TTC549 (cell line): ENCODE results near the gene KIR3DL3.
"Not testable (repeated sequence)": the region's sequence is repeated elsewhere in the genome, so short reads cannot be mapped to it uniquely, and the experiment has no call there.

Experiments used
- FAIRE-seq: peaks from 2 replicates; lab custom pipeline; 2012; peaks lifted over from hg19 to GRCh38; lab: Jason Lieb, UNC

Gene KIR3DL3

GRCh38 chr19:54738306-54738705 is 14.1 kb downstream of the KIR3DL3 start, which contains the start of gene KIR2DL3:
KIR2DL3 (plus strand) TSS chr19:54738513; CDS start chr19:54738546, 33 bp downstream.
- not testable (repeated sequence) for FAIRE-seq

- FAIRE-seq = no peak
Observed at GRCh38 chr19:54738715-54739114, 14.5 kb downstream of the KIR3DL3 start.

DNA sequence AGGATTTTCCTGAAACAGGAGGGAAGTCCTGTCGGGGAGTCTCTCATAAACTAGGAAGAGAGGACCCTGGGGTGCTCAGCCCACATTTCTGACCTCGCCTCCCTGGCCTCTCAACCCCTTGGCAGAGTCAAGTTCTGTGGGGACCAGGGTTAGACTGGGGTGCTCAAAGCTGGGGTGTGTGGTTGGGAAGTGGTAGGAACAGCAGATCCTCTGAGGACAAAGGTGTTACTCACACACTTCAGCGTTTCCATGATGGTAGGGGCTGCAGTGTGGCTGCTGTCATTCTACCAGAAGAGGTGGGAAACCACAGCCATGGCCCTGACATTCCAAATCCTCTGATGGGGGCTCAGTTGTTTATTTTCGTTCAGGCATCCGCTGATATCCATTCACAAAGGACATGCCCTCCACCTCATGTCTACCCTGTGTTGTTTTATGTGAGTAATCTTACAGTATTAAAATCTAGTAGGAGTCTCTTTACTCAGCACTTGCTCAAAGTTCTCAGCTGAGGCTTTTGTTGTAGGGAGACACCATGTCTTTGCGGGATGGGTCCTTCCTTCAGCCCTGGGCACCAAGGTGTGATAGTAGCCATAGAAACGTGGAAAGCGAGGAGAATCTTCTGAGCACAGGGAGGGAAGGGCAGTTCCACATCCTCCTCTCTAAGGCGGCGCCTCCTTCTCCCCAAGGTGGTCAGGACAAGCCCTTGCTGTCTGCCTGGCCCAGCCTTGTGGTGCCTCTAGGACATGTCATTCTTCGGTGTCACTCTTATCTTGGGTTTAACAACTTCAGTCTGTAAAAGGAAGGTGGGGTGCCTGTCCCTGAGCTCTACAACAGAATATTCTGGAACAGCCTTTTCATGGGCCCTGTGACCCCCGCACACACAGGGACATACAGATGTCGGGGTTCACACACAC is 15.6 kb downstream of the KIR3DL3 start:
- FAIRE-seq = no peak

- FAIRE-seq = not testable (repeated sequence)
Observed at GRCh38 chr19:54741950-54742349, 17.7 kb downstream of the KIR3DL3 start.

GRCh38 chr19:54744080-54744479 is 19.8 kb downstream of the KIR3DL3 start:
- FAIRE-seq = not testable (repeated sequence)

DNA sequence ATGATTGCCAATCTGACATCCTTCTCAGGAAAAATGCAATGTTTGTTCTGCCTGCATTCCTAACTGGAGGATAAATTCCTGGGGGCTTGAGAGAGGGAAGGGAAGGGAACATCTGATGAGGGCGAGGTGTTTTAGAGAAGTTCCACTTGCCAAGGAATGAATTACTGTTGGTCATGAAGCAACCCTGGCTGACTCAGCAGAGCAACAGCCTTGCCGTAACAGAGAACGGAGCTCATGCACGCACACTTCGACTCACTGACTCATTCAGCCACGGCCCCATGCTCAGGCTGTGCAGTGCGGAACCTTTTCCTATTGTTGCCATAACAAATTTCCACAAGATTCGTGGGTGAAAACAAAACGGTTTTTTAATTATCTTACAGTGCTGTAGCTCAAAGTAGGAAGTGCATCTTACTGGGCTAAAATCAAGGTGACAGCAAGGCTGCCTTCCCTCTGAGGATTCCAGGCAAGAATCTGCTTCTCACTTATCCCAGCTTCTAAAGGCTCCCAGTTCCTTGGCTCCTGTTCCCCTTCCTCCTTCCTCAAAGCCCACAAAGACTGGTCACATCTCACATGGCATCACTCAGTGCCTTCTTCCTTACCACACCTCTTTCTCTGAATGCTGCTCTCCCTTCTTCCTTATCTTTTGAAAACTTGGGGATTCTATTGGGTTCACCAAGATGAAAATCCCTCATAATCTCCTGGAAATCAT is 23.5 kb downstream of the KIR3DL3 start:
- not testable (repeated sequence) for FAIRE-seq

GRCh38 chr19:54750276-54750675 is 26.0 kb downstream of the KIR3DL3 start:
- not testable (repeated sequence) for FAIRE-seq

- not testable (repeated sequence) for FAIRE-seq
Observed at GRCh38 chr19:54756204-54757110, 32.2 kb downstream of the KIR3DL3 start.

DNA sequence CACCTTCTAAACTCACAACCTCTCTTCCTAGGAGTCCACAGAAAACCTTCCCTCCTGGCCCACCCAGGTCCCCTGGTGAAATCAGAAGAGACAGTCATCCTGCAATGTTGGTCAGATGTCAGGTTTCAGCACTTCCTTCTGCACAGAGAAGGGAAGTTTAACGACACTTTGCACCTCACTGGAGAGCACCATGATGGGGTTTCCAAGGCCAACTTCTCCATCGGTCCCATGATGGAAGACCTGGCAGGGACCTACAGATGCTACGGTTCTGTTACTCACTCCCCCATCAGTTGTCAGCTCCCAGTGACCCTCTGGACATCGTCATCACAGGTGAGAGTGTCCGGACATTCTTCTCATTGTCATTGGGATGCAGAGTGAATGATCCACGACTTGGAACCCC is 34.3 kb downstream of the KIR3DL3 start:
- not testable (repeated sequence) for FAIRE-seq

GRCh38 chr19:54764219-54764618 is 40.0 kb downstream of the KIR3DL3 start:
- not testable (repeated sequence) for FAIRE-seq

DNA sequence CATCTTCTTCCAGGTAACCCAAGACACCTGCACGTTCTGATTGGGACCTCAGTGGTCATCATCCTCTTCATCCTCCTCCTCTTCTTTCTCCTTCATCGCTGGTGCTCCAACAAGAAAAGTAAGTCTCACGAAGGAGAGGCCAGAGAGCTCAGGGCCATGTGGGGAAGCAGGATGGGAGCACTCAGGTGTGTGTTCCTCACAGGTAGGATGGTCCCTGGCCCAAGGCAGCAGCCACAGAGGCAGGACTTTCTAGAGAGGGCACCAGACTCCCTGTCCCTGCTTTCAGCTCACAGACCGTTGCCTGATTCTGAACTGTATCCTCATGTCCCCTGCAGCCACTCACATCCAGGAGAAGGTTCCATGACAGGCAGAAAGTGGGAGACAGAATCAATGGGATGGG is 42.2 kb downstream of the KIR3DL3 start:
- FAIRE-seq = not testable (repeated sequence)

DNA sequence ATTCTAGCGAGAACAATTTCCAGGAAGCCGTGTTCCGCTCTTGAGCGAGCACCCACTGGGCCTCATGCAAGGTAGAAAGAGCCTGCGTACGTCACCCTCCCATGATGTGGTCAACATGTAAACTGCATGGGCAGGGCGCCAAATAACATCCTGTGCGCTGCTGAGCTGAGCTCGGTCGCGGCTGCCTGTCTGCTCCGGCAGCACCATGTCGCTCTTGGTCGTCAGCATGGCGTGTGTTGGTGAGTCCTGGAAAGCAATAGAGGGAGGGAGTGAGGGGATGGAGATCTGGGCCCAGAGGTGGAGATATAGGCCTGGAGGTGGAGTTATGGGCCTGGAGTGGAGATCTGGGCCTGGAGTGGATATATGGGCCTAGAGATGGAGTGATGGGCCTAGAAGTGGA is 45.4 kb downstream of the KIR3DL3 start, which contains the start of gene KIR2DL1:
Gene KIR2DL1 (plus strand): TSS at position 148 of the 400 bp plus-strand sequence. CDS start 58 bp downstream, at position 206.
- not testable (repeated sequence) for FAIRE-seq

DNA sequence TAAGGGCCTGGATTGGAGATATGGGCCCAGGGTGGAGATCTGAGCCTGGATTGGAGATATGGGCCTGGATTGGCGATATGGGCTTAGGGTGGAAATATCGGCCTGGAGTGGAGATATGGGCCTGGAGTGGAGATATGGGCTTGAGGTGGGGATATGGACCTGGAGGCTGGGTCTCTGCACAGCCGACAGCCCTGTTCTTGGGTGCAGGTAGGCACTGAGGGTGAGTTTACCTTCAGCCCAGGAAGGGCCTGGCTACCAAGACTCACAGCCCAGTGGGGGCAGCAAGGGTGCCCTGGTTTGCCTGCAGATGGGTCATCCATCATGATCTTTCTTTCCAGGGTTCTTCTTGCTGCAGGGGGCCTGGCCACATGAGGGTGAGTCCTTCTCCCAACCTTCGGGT is 46.3 kb downstream of the KIR3DL3 start:
- not testable (repeated sequence) for FAIRE-seq

- not testable (repeated sequence) for FAIRE-seq
Observed at GRCh38 chr19:54771018-54771960, 47.0 kb downstream of the KIR3DL3 start.

- FAIRE-seq = not testable (repeated sequence)
Observed at GRCh38 chr19:54772666-54773065, 48.4 kb downstream of the KIR3DL3 start.

- not testable (repeated sequence) for FAIRE-seq
Observed at GRCh38 chr19:54775095-54775815, 51.0 kb downstream of the KIR3DL3 start.

DNA sequence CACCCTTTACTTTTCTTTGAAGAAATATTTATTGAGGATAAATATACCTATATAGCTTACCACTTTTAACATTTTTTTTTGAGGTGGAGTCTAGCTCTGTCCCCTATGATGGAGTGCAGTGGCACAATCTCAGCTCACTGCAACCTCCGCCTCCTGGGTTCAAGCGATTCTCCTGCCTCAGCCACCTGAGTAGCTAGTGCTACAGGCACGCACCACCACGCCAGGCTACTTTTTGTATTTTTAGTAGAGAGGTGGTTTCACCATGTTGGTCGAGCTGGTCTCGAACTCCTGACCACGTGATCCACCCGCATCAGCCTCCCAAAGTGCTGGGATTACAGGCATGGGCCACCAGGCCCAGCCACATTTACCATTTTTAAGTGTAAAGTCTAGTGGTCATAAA is 51.6 kb downstream of the KIR3DL3 start:
- FAIRE-seq = not testable (repeated sequence)

DNA sequence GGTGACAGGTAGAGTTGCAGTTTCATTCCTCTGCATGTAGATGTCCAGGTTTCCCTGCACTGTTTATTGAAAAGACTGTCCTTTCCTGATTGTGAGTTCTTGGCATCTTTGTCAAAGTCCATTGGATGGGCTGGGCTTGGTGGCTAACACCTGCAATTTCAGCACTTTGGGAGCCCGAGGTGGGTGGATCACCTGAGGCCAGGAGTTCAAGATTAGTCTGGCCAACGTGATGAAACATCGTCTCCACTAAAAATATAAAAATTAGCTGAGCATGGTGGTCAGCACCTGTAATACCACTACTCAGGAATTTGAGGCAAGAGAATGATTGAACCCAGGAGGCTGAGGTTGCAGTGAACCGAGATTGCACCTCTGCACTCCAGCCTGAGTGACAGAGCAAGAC is 53.6 kb downstream of the KIR3DL3 start:
- not testable (repeated sequence) for FAIRE-seq

- FAIRE-seq = not testable (repeated sequence)
Observed at GRCh38 chr19:54778896-54779295, 54.7 kb downstream of the KIR3DL3 start.

- FAIRE-seq = not testable (repeated sequence)
Observed at GRCh38 chr19:54782916-54783315, 58.7 kb downstream of the KIR3DL3 start.
